Measurements from ENCODE around the gene IL20RB. TPM values are rescaled to one million over a fixed set of nuclear protein-coding genes. Genes with fewer than 3 reads are reported as not detected.
"Not testable (repeated sequence)": the region's sequence is repeated elsewhere in the genome, so short reads cannot be mapped to it uniquely, and the experiment has no call there.

The IL20RB gene
- total RNA-seq, 1 donor from 2014 or later: 1.8 TPM

DNA sequence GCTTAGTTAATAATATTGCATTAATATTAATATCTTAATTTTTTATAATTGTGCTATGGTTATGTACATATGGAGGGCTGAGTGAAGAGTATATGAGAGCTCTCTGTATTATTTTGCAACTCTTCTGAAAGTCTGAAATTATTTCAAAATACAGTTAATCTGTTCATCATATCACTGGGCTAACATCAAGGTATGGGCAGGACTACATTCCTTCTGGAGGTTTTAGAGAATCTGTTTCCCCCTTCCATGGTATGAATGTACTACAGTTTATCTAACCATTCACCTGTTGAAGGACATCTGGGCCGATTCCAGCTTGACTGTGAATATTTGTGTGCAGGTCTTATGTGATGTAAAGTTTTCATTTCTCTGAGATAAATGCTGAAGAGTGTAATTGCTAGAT, 5.1 kb downstream of the IL20RB start:
- Mint-ChIP-seq H3K36me3 (ENCODE audit: unreplicated experiment) (no peaks in the 10 kb centered on the region), H3K4me3 (ENCODE audit: unreplicated experiment) (no peak overlapping the region)
- no peak for TF ChIP-seq CTCF (IDR thresholded peaks at IDR 0.05; ENCODE audit: partially characterized antibody, unreplicated experiment)

DNA sequence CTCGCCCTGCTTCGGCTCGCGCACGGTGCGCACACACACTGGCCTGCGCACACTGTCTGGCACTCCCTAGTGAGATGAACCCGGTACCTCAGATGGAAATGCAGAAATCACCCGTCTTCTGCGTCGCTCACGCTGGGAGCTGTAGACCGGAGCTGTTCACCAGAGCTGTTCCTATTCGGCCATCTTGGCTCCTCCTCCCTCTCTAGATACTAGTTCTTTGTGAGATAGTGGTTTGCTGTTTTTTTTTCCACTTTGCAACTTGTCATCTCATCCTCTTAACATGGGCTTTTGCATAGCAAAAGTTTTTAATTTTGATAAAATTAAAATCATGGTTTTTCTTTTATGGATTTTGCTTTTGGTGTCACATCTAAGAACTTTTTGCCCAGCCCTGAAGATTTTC, 11.8 kb downstream of the IL20RB start:
- H3K27me3 Mint-ChIP-seq (ENCODE audit: unreplicated experiment); DNase-seq; H3K4me3 Mint-ChIP-seq (ENCODE audit: unreplicated experiment); H3K4me1 Mint-ChIP-seq (ENCODE audit: low read depth, unreplicated experiment); H3K27ac Mint-ChIP-seq (ENCODE audit: unreplicated experiment): not testable (repeated sequence)
- H3K36me3 Mint-ChIP-seq (ENCODE audit: unreplicated experiment): peaks cover 31% of the 10 kb centered on the region
- H3K9me3 Mint-ChIP-seq (ENCODE audit: unreplicated experiment): peaks cover 12% of the 10 kb centered on the region

More for the DNA sequence above, 5.1 kb downstream of the IL20RB start:
- no peak overlapping the region for H3K27ac Mint-ChIP-seq (ENCODE audit: unreplicated experiment)
- H3K9me3 Mint-ChIP-seq (ENCODE audit: unreplicated experiment): no peaks in the 10 kb centered on the region
- H3K4me1 Mint-ChIP-seq (ENCODE audit: low read depth, unreplicated experiment): no peaks in the 10 kb centered on the region
- no peak for DNase-seq
- no peaks in the 10 kb centered on the region for H3K27me3 Mint-ChIP-seq (ENCODE audit: unreplicated experiment)

DNA sequence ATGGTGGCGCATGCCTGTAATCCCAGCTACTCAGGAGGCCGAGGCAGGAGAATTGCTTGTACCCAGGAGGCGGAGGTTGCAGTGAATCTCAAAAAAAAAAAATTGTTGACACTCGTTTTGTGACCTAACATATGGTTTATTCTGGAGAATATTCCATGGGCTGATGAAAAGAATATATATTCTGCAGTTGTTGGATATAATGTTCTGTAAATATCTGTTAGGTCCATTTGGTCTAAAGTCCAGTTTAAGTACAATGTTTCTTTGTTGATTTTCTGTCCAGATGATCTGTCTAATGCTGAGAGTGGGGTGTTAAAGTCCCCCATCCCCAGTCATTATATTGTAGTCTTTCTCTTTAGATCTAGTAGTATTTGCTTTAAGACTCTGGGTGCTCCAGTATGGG, 15.6 kb downstream of the IL20RB start:
- no peak overlapping the region for H3K27ac Mint-ChIP-seq (ENCODE audit: unreplicated experiment)
- peaks cover 12% of the 10 kb centered on the region for H3K9me3 Mint-ChIP-seq (ENCODE audit: unreplicated experiment)
- H3K27me3 Mint-ChIP-seq (ENCODE audit: unreplicated experiment): no peaks in the 10 kb centered on the region
- no peak for DNase-seq
- H3K4me3 Mint-ChIP-seq (ENCODE audit: unreplicated experiment): no peak overlapping the region
- H3K4me1 Mint-ChIP-seq (ENCODE audit: low read depth, unreplicated experiment): no peaks in the 10 kb centered on the region
- TF ChIP-seq CTCF (IDR thresholded peaks at IDR 0.05; ENCODE audit: partially characterized antibody, unreplicated experiment): no peak
- peaks cover 42% of the 10 kb centered on the region for H3K36me3 Mint-ChIP-seq (ENCODE audit: unreplicated experiment)

- H3K4me1 Mint-ChIP-seq (ENCODE audit: low read depth, unreplicated experiment): no peaks in the 10 kb centered on the region
- H3K36me3 Mint-ChIP-seq (ENCODE audit: unreplicated experiment): peaks cover 42% of the 10 kb centered on the region
- peaks cover 10% of the 10 kb centered on the region for H3K9me3 Mint-ChIP-seq (ENCODE audit: unreplicated experiment)
- no peak overlapping the region for H3K4me3 Mint-ChIP-seq (ENCODE audit: unreplicated experiment)
- no peak overlapping the region for H3K27ac Mint-ChIP-seq (ENCODE audit: unreplicated experiment)
- H3K27me3 Mint-ChIP-seq (ENCODE audit: unreplicated experiment): no peaks in the 10 kb centered on the region
- no peak for DNase-seq
- TF ChIP-seq CTCF (IDR thresholded peaks at IDR 0.05; ENCODE audit: partially characterized antibody, unreplicated experiment): no peak
Observed at GRCh38 chr3:136974670-136975069, 16.9 kb downstream of the IL20RB start.

GRCh38 chr3:136979204-136979603, 21.4 kb downstream of the IL20RB start:
- DNase-seq: no peak
- no peaks in the 10 kb centered on the region for H3K4me1 Mint-ChIP-seq (ENCODE audit: low read depth, unreplicated experiment)
- H3K27me3 Mint-ChIP-seq (ENCODE audit: unreplicated experiment): no peaks in the 10 kb centered on the region
- H3K27ac Mint-ChIP-seq (ENCODE audit: unreplicated experiment): no peak overlapping the region
- no peaks in the 10 kb centered on the region for H3K9me3 Mint-ChIP-seq (ENCODE audit: unreplicated experiment)
- TF ChIP-seq CTCF (IDR thresholded peaks at IDR 0.05; ENCODE audit: partially characterized antibody, unreplicated experiment): no peak
- no peak overlapping the region for H3K4me3 Mint-ChIP-seq (ENCODE audit: unreplicated experiment)
- H3K36me3 Mint-ChIP-seq (ENCODE audit: unreplicated experiment): peaks cover 23% of the 10 kb centered on the region

DNA sequence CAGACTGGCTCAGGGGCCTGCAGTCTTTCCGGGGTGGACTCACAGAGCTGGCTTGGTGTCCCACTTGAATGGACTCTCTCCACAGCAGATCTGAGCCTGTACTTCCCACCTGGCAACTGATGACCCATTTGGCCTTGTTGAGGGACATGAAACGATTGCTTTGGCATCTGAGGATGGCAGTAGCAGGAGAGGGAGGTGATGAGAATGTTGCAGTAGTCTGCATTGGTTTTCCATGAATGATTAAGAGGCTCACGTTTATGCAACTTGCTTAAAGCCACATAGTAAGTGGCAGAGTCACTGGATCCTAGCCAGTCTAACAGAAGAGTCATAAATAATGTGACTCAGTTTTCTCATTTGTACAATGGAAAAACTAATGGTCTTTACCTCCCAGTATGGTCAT, 21.9 kb downstream of the IL20RB start:
- no peak for DNase-seq
- peaks cover 1% of the 10 kb centered on the region for H3K27me3 Mint-ChIP-seq (ENCODE audit: unreplicated experiment)
- peaks cover 18% of the 10 kb centered on the region for H3K36me3 Mint-ChIP-seq (ENCODE audit: unreplicated experiment)
- no peaks in the 10 kb centered on the region for H3K9me3 Mint-ChIP-seq (ENCODE audit: unreplicated experiment)
- no peak overlapping the region for H3K27ac Mint-ChIP-seq (ENCODE audit: unreplicated experiment)
- no peak for TF ChIP-seq CTCF (IDR thresholded peaks at IDR 0.05; ENCODE audit: partially characterized antibody, unreplicated experiment)
- no peak overlapping the region for H3K4me3 Mint-ChIP-seq (ENCODE audit: unreplicated experiment)
- no peaks in the 10 kb centered on the region for H3K4me1 Mint-ChIP-seq (ENCODE audit: low read depth, unreplicated experiment)

All from glutamatergic neuron (in vitro differentiated cells).